ENCODE data around the gene HIGD2A. TPM values are rescaled to one million over a fixed set of nuclear protein-coding genes. Genes with fewer than 3 reads are reported as not detected.

HIGD2A gene
- total and polyA plus RNA-seq, 9 of the 15 experiments (the other 6 are each of a cell fraction or from before 2014, with no cell fraction given): 94.7 to 264 (median 163) TPM

GRCh38 chr5:176415952-176416924 lies 27.7 kb downstream of the HIGD2A start, which contains the start of gene CLTB (continued):
- peak; percentile 84; the same call in 1 of the 2 replicates for TF ChIP-seq ESRRA (IDR thresholded peaks at IDR 0.05; ENCODE audit: borderline replicate concordance, low read depth)
- no peak for TF ChIP-seq NFIC (IDR thresholded peaks at IDR 0.05)
- no peak for TF ChIP-seq ZEB2 (IDR thresholded peaks at IDR 0.05)
- TF ChIP-seq ATF7 (IDR thresholded peaks at IDR 0.05): peak; percentile 99
- no peak; a peak in 1 of 4 replicates for TF ChIP-seq BCLAF1 (IDR thresholded peaks at IDR 0.05; ENCODE audit: borderline replicate concordance in 1 of 2, control insufficient read depth in 1 of 2, low read depth in 2 of 2, low read length in 1 of 2)
- TF ChIP-seq ZBED1 (IDR thresholded peaks at IDR 0.05): no peak
- TF ChIP-seq ZBTB12 (CRISPR knock-in tag; IDR thresholded peaks at IDR 0.05): peak; percentile 84
- TF ChIP-seq TBP (optimal IDR thresholded peaks at IDR 0.05; ENCODE audit: low read depth, low read length): peak; percentile 66
- peak; percentile 68 for TF ChIP-seq RBM25 (IDR thresholded peaks at IDR 0.05; ENCODE audit: low read depth, low read length, severe bottlenecking)
- no peak for TF ChIP-seq CHD2 (IDR thresholded peaks at IDR 0.05; ENCODE audit: low read depth, low read length)
- peak; percentile 59 to 95 (median 94); a peak in 5 of 6 replicates for TF ChIP-seq CTCF (IDR thresholded peaks at IDR 0.05 in 2 of 3, conservative IDR thresholded peaks at IDR 0.05 in 1 of 3; ENCODE audit: insufficient read depth in 2 of 3, low read depth in 1 of 3, low read length in 3 of 3)
- TF ChIP-seq CEBPB (tag; IDR thresholded peaks at IDR 0.05): no peak
- TF ChIP-seq MEIS2 (IDR thresholded peaks at IDR 0.05; ENCODE audit: partially characterized antibody): peak; percentile 48
- TF ChIP-seq TAF1 (IDR thresholded peaks at IDR 0.05; ENCODE audit: control insufficient read depth, extremely low read depth, insufficient read depth, low read length, severe bottlenecking): peak; percentile 82
- no peak for TF ChIP-seq PTTG1 (tag; IDR thresholded peaks at IDR 0.05; ENCODE audit: low read depth)
- no peak for TF ChIP-seq COPS2 (conservative IDR thresholded peaks at IDR 0.05)
- no peak for TF ChIP-seq ZNF695 (CRISPR knock-in tag; IDR thresholded peaks at IDR 0.05)
- peak; percentile 63; the same call in 1 of the 2 replicates for TF ChIP-seq PHF8 (IDR thresholded peaks at IDR 0.05; ENCODE audit: borderline replicate concordance, low read length)
- no peak for TF ChIP-seq ZNF696 (CRISPR knock-in tag; conservative IDR thresholded peaks at IDR 0.05)
- 0 out of 2 replicates have a peak, but pooled peaks have one; percentile 78 for TF ChIP-seq KAT7 (CRISPR knock-in tag; IDR thresholded peaks at IDR 0.05; ENCODE audit: borderline replicate concordance)
